H1 (cell line): ENCODE measurements around the gene ACTL9. TPM values are rescaled to one million over a fixed set of nuclear protein-coding genes. Genes with fewer than 3 reads are reported as not detected.

Experiments
- CTCF ChIA-PET: fragments of 300-600 bp; sonication (Branson Sonifier 250); formaldehyde crosslinking; loops from one replicate; lab custom pipeline; 2021; ENCODE audit not compliant: partially characterized antibody; lab: Charles Lee
- POLR2A ChIA-PET: fragments of 300-600 bp; sonication (Branson Sonifier 250); formaldehyde crosslinking; loops from one replicate; lab custom pipeline; 2021; ENCODE audit warnings: inconsistent platforms; ENCODE audit not compliant: partially characterized antibody; lab: Charles Lee
- DNase-seq, 2 experiments: peaks; one replicate each; pipeline versions ENCODE4 v3.0.0 to v3.0.0-alpha.2; 2010 to 2022; ENCODE audit warnings: low spot score in 2 of 2, low read depth in 1 of 2, mixed read lengths in 1 of 2
- FAIRE-seq: peaks from 2 replicates; lab custom pipeline; 2011; peaks lifted over from hg19 to GRCh38; lab: Jason Lieb, UNC
- H2AFZ ChIP-seq: 2 replicates; pipeline ENCODE4 v1.8.1; 2012; ENCODE audit warnings: low read length, inconsistent platforms
- H2AK5ac ChIP-seq: 2 replicates; pipeline ENCODE4 v1.6.1; 2013; ENCODE audit warnings: low read depth, low read length
- H2BK120ac ChIP-seq: replicated peaks from 2 replicates; pipeline ENCODE3; 2013; ENCODE audit warnings: low read depth, low read length, inconsistent platforms
- H2BK12ac ChIP-seq: 2 replicates; pipeline ENCODE4 v1.6.1; 2013; ENCODE audit warnings: low read depth, low read length
- H2BK15ac ChIP-seq: 2 replicates; pipeline ENCODE4 v1.6.1; 2013; ENCODE audit warnings: low read length
- H2BK20ac ChIP-seq: 2 replicates; pipeline ENCODE4 v1.6.1; 2013; ENCODE audit warnings: low read length
- H2BK5ac ChIP-seq: 2 replicates; pipeline ENCODE4 v1.6.1; 2013; ENCODE audit warnings: low read depth, low read length
- H3K14ac ChIP-seq: 2 replicates; pipeline ENCODE4 v1.6.1; 2013; ENCODE audit warnings: inconsistent platforms; ENCODE audit not compliant: insufficient read length
- H3K18ac ChIP-seq: 2 replicates; pipeline ENCODE4 v1.6.1; 2013; ENCODE audit warnings: low read length; ENCODE audit errors: extremely low read depth
- H3K23ac ChIP-seq: 2 replicates; pipeline ENCODE4 v1.6.1; 2013; ENCODE audit warnings: inconsistent platforms; ENCODE audit not compliant: insufficient read length
- H3K23me2 ChIP-seq: 2 replicates; pipeline ENCODE4 v1.6.1; 2013; ENCODE audit warnings: low read depth, low read length
- H3K27ac ChIP-seq: 2 replicates; pipeline ENCODE4 v1.6.1; 2011; ENCODE audit warnings: low read depth, low read length, inconsistent platforms
- H3K27me3 ChIP-seq, 4 experiments: replicated peaks in 1 of 4; 1 replicate in 1 of 4; 2 replicates in 3 of 4; pipeline versions ENCODE4 v1.6.1 to v1.8.1; 2011 to 2013; ENCODE audit warnings: low read length in 3 of 4, mild to moderate bottlenecking in 3 of 4, inconsistent platforms in 2 of 4, mixed read lengths in 2 of 4, moderate library complexity in 1 of 4; ENCODE audit not compliant: control insufficient read depth in 3 of 4, insufficient read depth in 3 of 4; ENCODE audit errors: extremely low read depth in 1 of 4
- H3K36me3 ChIP-seq, 4 experiments: 2 replicates each; pipeline versions ENCODE4 v1.6.1 to v1.8.1; 2011 to 2013; ENCODE audit warnings: mild to moderate bottlenecking in 4 of 4, low read length in 3 of 4, moderate library complexity in 2 of 4, control low read depth in 1 of 4, inconsistent platforms in 1 of 4; ENCODE audit not compliant: insufficient read depth in 4 of 4, control insufficient read depth in 2 of 4
- H3K4ac ChIP-seq: replicated peaks from 2 replicates; pipeline ENCODE3; 2013; ENCODE audit warnings: low read length, low read depth, mixed read lengths, inconsistent platforms; ENCODE audit not compliant: insufficient read length
- H3K4me1 ChIP-seq, 4 experiments: replicated peaks in 1 of 4; 1 replicate in 1 of 4; 2 replicates in 3 of 4; pipeline versions ENCODE4 v1.6.1 to v1.8.1; 2011 to 2013; ENCODE audit warnings: low read length in 3 of 4, inconsistent platforms in 2 of 4, mixed read lengths in 1 of 4; ENCODE audit not compliant: insufficient read depth in 4 of 4, control insufficient read depth in 3 of 4
- H3K4me2 ChIP-seq, 2 experiments: 2 replicates each; pipeline versions ENCODE4 v1.6.1 to v1.8.1; 2011 to 2013; ENCODE audit warnings: low read depth in 2 of 2, low read length in 2 of 2, control low read depth in 1 of 2, inconsistent platforms in 1 of 2, mild to moderate bottlenecking in 1 of 2; ENCODE audit not compliant: insufficient read depth in 1 of 2
- H3K4me3 ChIP-seq, 4 experiments: fragments of 200-600, 300-600 bp in 1 of 4; sonication (generic), shearing (Covaris generic), sonication (Bioruptor Twin) in 1 of 4; 2 replicates each; pipeline versions ENCODE4 v1.5.1 to v1.8.1; 2011 to 2016; ENCODE audit warnings: low read length in 4 of 4, low read depth in 3 of 4, control low read depth in 2 of 4, inconsistent platforms in 2 of 4, mild to moderate bottlenecking in 2 of 4, mixed read lengths in 1 of 4, moderate library complexity in 1 of 4; ENCODE audit not compliant: insufficient read depth in 2 of 4; ENCODE audit errors: extremely low read depth in 1 of 4
- H3K56ac ChIP-seq: replicated peaks from 2 replicates; pipeline ENCODE3; 2013; ENCODE audit warnings: low read depth, mild to moderate bottlenecking, mixed read lengths, low read length, inconsistent platforms; ENCODE audit not compliant: insufficient read length
- H3K79me1 ChIP-seq: 2 replicates; pipeline ENCODE4 v1.6.1; 2013; ENCODE audit warnings: low read depth, low read length, control low read depth
- H3K79me2 ChIP-seq, 2 experiments: 2 replicates each; pipeline versions ENCODE4 v1.6.1 to v1.8.1; 2012 to 2013; ENCODE audit warnings: low read length in 2 of 2, mild to moderate bottlenecking in 2 of 2, inconsistent platforms in 1 of 2; ENCODE audit not compliant: insufficient read depth in 2 of 2, control insufficient read depth in 1 of 2
- H3K9ac ChIP-seq, 4 experiments: replicated peaks in 1 of 4; 1 replicate in 1 of 4; 2 replicates in 3 of 4; pipeline versions ENCODE4 v1.6.1 to v1.8.1; 2011 to 2013; ENCODE audit warnings: low read depth in 3 of 4, low read length in 3 of 4, control low read depth in 2 of 4, mild to moderate bottlenecking in 2 of 4, moderate library complexity in 2 of 4, inconsistent platforms in 1 of 4; ENCODE audit errors: extremely low read depth in 1 of 4
- H3K9me3 ChIP-seq, 2 experiments: 2 replicates each; pipeline versions ENCODE4 v1.6.1 to v1.8.1; 2012 to 2013; ENCODE audit warnings: mild to moderate bottlenecking in 2 of 2, moderate library complexity in 2 of 2, control low read depth in 1 of 2, inconsistent platforms in 1 of 2, low read depth in 1 of 2, low read length in 1 of 2, mixed read lengths in 1 of 2; ENCODE audit not compliant: insufficient read depth in 2 of 2
- H4K20me1 ChIP-seq, 2 experiments: replicated peaks in 1 of 2; 2 replicates each; pipeline versions ENCODE3 to v1.8.1; 2011 to 2013; ENCODE audit warnings: inconsistent platforms in 2 of 2, low read length in 2 of 2, mild to moderate bottlenecking in 1 of 2; ENCODE audit not compliant: insufficient read depth in 2 of 2, control insufficient read depth in 1 of 2
- H4K5ac ChIP-seq: 2 replicates; pipeline ENCODE4 v1.6.1; 2013; ENCODE audit warnings: low read length, low read depth, mixed read lengths, inconsistent platforms; ENCODE audit not compliant: insufficient read length
- H4K8ac ChIP-seq: 2 replicates; pipeline ENCODE4 v1.8.0; 2013; ENCODE audit warnings: mild to moderate bottlenecking, moderate library complexity, low read length, inconsistent platforms; ENCODE audit not compliant: insufficient read depth; ENCODE audit errors: extremely low read depth
- H4K91ac ChIP-seq: replicated peaks from 2 replicates; pipeline ENCODE3; 2013; ENCODE audit warnings: low read length, mixed read lengths, inconsistent platforms; ENCODE audit not compliant: insufficient read length
- BACH1 ChIP-seq: IDR thresholded peaks from 2 replicates; pipeline ENCODE4 v1.6.1; 2012; ENCODE audit warnings: low read length, improper control_type of control experiment
- CTCF ChIP-seq, 3 experiments: IDR thresholded peaks; 1 replicate in 2 of 3; 2 replicates in 1 of 3; pipeline versions ENCODE4 v1.5.1 to v1.6.1; 2011; ENCODE audit warnings: low read length in 3 of 3, mild to moderate bottlenecking in 3 of 3, inconsistent platforms in 2 of 3, low read depth in 1 of 3, moderate library complexity in 1 of 3; ENCODE audit not compliant: insufficient read depth in 1 of 3; ENCODE audit errors: control extremely low read depth in 1 of 3
- GABPA ChIP-seq: IDR thresholded peaks from 2 replicates; pipeline ENCODE4 v1.6.1; 2011; ENCODE audit warnings: mild to moderate bottlenecking, low read length, moderate library complexity, borderline replicate concordance; ENCODE audit not compliant: insufficient read depth
- JUND ChIP-seq: IDR thresholded peaks from 2 replicates; pipeline ENCODE4 v1.6.1; 2011; ENCODE audit warnings: mild to moderate bottlenecking, improper control_type of control experiment, low read length
- MAX ChIP-seq: IDR thresholded peaks from 2 replicates; pipeline ENCODE4 v1.6.1; 2012; ENCODE audit warnings: inconsistent platforms
- RAD21 ChIP-seq, 2 experiments: IDR thresholded peaks in 1 of 2; conservative IDR thresholded peaks in 1 of 2; 2 replicates each; pipeline ENCODE4 v1.6.1; 2011; ENCODE audit warnings: low read depth in 2 of 2, low read length in 2 of 2, improper control_type of control experiment in 1 of 2, inconsistent platforms in 1 of 2, mild to moderate bottlenecking in 1 of 2, moderate library complexity in 1 of 2
- RBBP5 ChIP-seq: IDR thresholded peaks from 2 replicates; pipeline ENCODE4 v1.7.1; 2012; ENCODE audit warnings: low read depth, mild to moderate bottlenecking, inconsistent platforms, low read length, moderate library complexity, borderline replicate concordance
- WGBS, 2 experiments: shearing (Covaris generic) in 1 of 2; methylation state at CpG; one replicate each; pipeline versions ENCODE4 v1.1.6 to v1.1.7; 2013 to 2015; ENCODE audit warnings: low lambda C conversion rate in 2 of 2, mixed read lengths in 2 of 2, inconsistent platforms in 1 of 2, low coverage in 1 of 2, missing lambda C conversion rate in 1 of 2; ENCODE audit not compliant: insufficient replicate concordance in 2 of 2, insufficient coverage in 1 of 2, insufficient read length in 1 of 2; ENCODE audit errors: extremely low coverage in 1 of 2, missing lambda C conversion rate in 1 of 2; 5-methylcytosine and 5-hydroxymethylcytosine counted together
- polyA plus RNA-seq, 7 experiments: library from polyadenylated mRNA; depleted of rRNA in 3 of 7; stranded (reverse) in 5 of 7; unstranded in 2 of 7; fragments of >200 nt in 5 of 7; fragments of 200-250 nt in 2 of 7; gene quantifications; 1 replicate in 5 of 7; 2 replicates in 1 of 7; 4 replicates in 1 of 7; pipeline versions ENCODE4 v1.2.1 to v1.2.3, GENCODE V29; 2011 to 2013; ENCODE audit warnings: missing spikeins in 2 of 7, mixed read lengths in 2 of 7
- total RNA-seq: library from RNA; stranded (reverse); fragmentation: NEBNext Ultra II Directional; extraction: Animal tissue kit (Norgen Biotek cat#: 25700); gene quantifications from 2 replicates; pipeline ENCODE4 v1.2.1, GENCODE V29; 2021

ACTL9 gene
- total and polyA plus RNA-seq, 2 of the 8 experiments (the other 6 are each of a cell fraction or from before 2014, with no cell fraction given), result not detected

GRCh38 chr19:8697671-8698432 is 743 bp downstream of the ACTL9 start:
- Histone ChIP-seq H3K27me3 (no peaks in the 10 kb centered on the region; a peak in 1 of 7 replicates), H4K8ac (peak overlapping the region; percentile 80; the same call in 1 of the 2 replicates), H3K27ac (no peak overlapping the region), H3K9ac (no peak overlapping the region), H3K36me3 (no peaks in the 10 kb centered on the region), H3K4me2 (no peak overlapping the region), H4K91ac (no peak overlapping the region), H2AFZ (no peak overlapping the region), H3K18ac (no peak overlapping the region), H2BK20ac (no peak overlapping the region), H4K5ac (no peak overlapping the region), H3K14ac (no peak overlapping the region), H3K4me1 (no peaks in the 10 kb centered on the region), H3K23ac (no peak overlapping the region), H3K4ac (no peak overlapping the region), H3K79me2 (no peaks in the 10 kb centered on the region), H4K20me1 (no peaks in the 10 kb centered on the region), H3K79me1 (no peaks in the 10 kb centered on the region), H3K9me3 (peaks cover 7 to 15% of the 10 kb centered on the region in 2 experiments; a peak in 2 of 4 replicates), H3K56ac (no peak overlapping the region), H2BK12ac (no peak overlapping the region), H2BK120ac (no peak overlapping the region), H2BK15ac (no peak overlapping the region), H3K23me2 (no peaks in the 10 kb centered on the region), H3K4me3 (no peak overlapping the region), H2BK5ac (no peak overlapping the region), H2AK5ac (no peak overlapping the region)
- CTCF ChIA-PET, result interaction anchor here (0.6 to 1.9 kb wide), 9 partner anchors 9 to 288 kb away, joined by 3 to 8 read pairs (median 3); no protein-coding TSS in a partner anchor
- DNase-seq (peak; percentile 15 to 65), FAIRE-seq (no peak)
- POLR2A ChIA-PET, result no interaction called here
- WGBS, 2 experiments, result 84% methylated on average over 60 of the region's 60 CpGs; no CpG with 5 or more reads in 1 of the 2 experiments
- TF ChIP-seq RBBP5, result no peak
- no peak for TF ChIP-seq JUND
- TF ChIP-seq CTCF (IDR thresholded peaks at IDR 0.05; ENCODE audit: control extremely low read depth in 1 of 3, insufficient read depth in 1 of 3, low read depth in 1 of 3, low read length in 3 of 3), result peak; percentile 44 to 86 (median 72); a peak in 3 of 4 replicates
- TF ChIP-seq RAD21 (IDR thresholded peaks at IDR 0.05 in 1 of 2, conservative IDR thresholded peaks at IDR 0.05 in 1 of 2; ENCODE audit: low read depth in 2 of 2, low read length in 2 of 2), result peak; percentile 66 to 71
- TF ChIP-seq MAX, result peak; percentile 72
- 0 out of 2 replicates have a peak, but pooled peaks have one; percentile 8 for TF ChIP-seq BACH1
- TF ChIP-seq GABPA, result 0 out of 2 replicates have a peak, but pooled peaks have one; percentile 10
